ENCODE results near the gene PRSS48. TPM values are rescaled to one million over a fixed set of nuclear protein-coding genes. Genes with fewer than 3 reads are reported as not detected.
"Not testable (repeated sequence)": the region's sequence is repeated elsewhere in the genome, so short reads cannot be mapped to it uniquely, and the experiment has no call there.

PRSS48 gene
- total RNA-seq, 1 donor from 2014 or later: not detected

DNA sequence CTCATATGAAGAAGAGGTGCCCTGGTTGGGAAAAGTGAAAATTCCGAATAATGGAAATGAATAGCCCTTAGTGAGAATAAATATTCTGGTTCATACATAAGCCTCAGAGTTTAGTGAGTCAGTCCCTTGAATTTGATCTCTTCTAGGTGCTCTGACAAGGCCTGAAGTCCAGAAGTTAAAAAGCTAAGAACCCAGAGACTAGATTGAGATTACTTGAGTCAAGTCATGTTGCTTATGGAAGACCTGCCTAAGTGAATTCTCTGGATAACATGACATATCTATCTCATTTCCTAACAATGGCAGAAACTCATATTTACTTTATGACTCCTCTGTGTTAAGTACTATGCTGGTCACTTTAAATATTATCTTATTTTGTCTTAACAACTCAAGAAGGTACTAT lies 10.5 kb upstream of the PRSS48 start:
- no peak for DNase-seq (ENCODE audit: low spot score, unreplicated experiment)
- TF ChIP-seq, protein P1, sequence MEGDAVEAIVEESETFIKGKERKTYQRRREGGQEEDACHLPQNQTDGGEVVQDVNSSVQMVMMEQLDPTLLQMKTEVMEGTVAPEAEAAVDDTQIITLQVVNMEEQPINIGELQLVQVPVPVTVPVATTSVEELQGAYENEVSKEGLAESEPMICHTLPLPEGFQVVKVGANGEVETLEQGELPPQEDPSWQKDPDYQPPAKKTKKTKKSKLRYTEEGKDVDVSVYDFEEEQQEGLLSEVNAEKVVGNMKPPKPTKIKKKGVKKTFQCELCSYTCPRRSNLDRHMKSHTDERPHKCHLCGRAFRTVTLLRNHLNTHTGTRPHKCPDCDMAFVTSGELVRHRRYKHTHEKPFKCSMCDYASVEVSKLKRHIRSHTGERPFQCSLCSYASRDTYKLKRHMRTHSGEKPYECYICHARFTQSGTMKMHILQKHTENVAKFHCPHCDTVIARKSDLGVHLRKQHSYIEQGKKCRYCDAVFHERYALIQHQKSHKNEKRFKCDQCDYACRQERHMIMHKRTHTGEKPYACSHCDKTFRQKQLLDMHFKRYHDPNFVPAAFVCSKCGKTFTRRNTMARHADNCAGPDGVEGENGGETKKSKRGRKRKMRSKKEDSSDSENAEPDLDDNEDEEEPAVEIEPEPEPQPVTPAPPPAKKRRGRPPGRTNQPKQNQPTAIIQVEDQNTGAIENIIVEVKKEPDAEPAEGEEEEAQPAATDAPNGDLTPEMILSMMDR (IDR thresholded peaks at IDR 0.05; ENCODE audit: unreplicated experiment): no peak
- Mint-ChIP-seq H3K4me1 (ENCODE audit: low read depth) (peaks cover 11% of the 10 kb centered on the region), H3K4me3 (ENCODE audit: low read depth) (no peak overlapping the region), H3K27me3 (no peaks in the 10 kb centered on the region), H3K36me3 (ENCODE audit: insufficient read depth) (peaks cover 8% of the 10 kb centered on the region), H3K9me3 (ENCODE audit: low read depth) (no peaks in the 10 kb centered on the region), H3K27ac (no peak overlapping the region)

DNA sequence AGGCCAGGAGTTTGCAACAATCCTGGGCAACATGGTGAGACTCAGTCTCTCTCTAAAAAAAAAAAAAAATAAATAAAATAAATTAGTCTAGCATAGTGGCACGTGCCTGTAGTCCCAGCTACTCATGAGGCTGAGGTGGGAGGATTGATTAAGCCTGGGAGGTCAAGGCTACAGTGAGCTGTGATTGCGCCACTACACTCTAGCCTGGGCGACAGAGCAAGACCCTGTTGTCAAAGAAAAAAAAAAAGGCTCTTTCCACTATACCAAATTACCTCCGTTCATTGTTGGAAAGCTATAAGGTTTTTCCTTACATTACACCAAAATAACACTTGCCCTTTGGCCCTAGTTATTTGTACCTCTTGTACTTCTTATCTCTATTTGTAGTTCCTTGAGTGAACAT lies 9.9 kb upstream of the PRSS48 start:
- TF ChIP-seq, protein P1 (IDR thresholded peaks at IDR 0.05; ENCODE audit: unreplicated experiment): no peak
- peak overlapping the region; percentile 87 for H3K27ac Mint-ChIP-seq
- H3K27me3 Mint-ChIP-seq: no peaks in the 10 kb centered on the region
- H3K36me3 Mint-ChIP-seq (ENCODE audit: insufficient read depth): peaks cover 8% of the 10 kb centered on the region
- H3K4me1 Mint-ChIP-seq (ENCODE audit: low read depth): peaks cover 11% of the 10 kb centered on the region
- no peak for DNase-seq (ENCODE audit: low spot score, unreplicated experiment)
- no peaks in the 10 kb centered on the region for H3K9me3 Mint-ChIP-seq (ENCODE audit: low read depth)
- H3K4me3 Mint-ChIP-seq (ENCODE audit: low read depth): no peak overlapping the region

DNA sequence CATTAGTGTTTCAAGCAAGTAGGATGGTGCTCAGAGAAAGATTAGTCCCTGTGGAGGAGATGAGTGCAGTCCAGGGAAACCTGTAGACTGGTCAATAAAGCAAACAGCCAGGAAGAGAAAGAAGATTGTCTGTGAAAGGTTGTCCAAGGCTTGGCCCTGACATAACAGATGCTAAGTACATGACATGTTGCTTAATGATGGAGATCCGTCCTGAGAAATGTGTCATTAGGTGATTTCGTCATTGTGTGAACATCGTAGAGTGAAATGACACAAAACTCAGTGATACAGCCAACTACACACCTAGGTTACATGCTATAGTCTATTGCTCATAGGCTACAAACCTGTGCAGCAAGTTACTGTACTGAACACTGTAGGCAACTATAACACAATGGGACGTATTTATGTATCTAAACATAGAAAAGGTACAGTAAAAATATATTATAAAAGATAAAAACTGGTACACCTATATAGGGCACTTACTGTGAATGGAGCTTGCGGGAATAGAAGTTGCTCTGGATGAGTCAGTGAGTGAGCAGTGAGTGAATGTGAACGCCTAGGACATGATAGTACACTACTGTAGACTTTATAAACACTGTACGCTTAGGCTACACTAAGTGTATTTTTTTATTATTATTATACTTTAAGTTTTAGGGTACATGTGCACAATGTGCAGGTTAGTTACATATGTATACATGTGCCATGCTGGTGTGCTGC lies 9.0 kb upstream of the PRSS48 start:
- H3K9me3 Mint-ChIP-seq (ENCODE audit: low read depth): no peaks in the 10 kb centered on the region
- TF ChIP-seq, protein P1 (IDR thresholded peaks at IDR 0.05; ENCODE audit: unreplicated experiment): no peak
- no peak for DNase-seq (ENCODE audit: low spot score, unreplicated experiment)
- H3K4me3 Mint-ChIP-seq (ENCODE audit: low read depth): no peak overlapping the region
- H3K36me3 Mint-ChIP-seq (ENCODE audit: insufficient read depth): peaks cover 7% of the 10 kb centered on the region
- no peaks in the 10 kb centered on the region for H3K27me3 Mint-ChIP-seq
- no peak overlapping the region for H3K27ac Mint-ChIP-seq
- H3K4me1 Mint-ChIP-seq (ENCODE audit: low read depth): peaks cover 11% of the 10 kb centered on the region

DNA sequence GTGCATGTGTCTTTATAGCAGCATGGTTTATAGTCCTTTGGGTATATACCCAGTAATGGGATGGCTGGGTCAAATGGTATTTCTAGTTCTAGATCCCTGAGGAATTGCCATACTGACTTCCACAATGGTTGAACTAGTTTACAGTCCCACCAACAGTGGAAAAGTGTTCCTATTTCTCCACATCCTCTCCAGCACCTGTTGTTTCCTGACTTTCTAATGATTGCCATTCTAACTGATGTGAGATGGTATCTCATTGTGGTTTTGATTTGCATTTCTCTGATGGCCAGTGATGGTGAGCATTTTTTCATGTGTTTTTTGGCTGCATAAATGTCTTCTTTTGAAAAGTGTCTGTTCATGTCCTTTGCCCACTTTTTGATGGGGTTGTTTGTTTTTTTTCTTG lies 8.1 kb upstream of the PRSS48 start:
- not testable (repeated sequence) for H3K27me3 Mint-ChIP-seq; H3K9me3 Mint-ChIP-seq (ENCODE audit: low read depth); H3K36me3 Mint-ChIP-seq (ENCODE audit: insufficient read depth); H3K4me3 Mint-ChIP-seq (ENCODE audit: low read depth); H3K27ac Mint-ChIP-seq; DNase-seq (ENCODE audit: low spot score, unreplicated experiment)
- H3K4me1 Mint-ChIP-seq (ENCODE audit: low read depth): peaks cover 11% of the 10 kb centered on the region

DNA sequence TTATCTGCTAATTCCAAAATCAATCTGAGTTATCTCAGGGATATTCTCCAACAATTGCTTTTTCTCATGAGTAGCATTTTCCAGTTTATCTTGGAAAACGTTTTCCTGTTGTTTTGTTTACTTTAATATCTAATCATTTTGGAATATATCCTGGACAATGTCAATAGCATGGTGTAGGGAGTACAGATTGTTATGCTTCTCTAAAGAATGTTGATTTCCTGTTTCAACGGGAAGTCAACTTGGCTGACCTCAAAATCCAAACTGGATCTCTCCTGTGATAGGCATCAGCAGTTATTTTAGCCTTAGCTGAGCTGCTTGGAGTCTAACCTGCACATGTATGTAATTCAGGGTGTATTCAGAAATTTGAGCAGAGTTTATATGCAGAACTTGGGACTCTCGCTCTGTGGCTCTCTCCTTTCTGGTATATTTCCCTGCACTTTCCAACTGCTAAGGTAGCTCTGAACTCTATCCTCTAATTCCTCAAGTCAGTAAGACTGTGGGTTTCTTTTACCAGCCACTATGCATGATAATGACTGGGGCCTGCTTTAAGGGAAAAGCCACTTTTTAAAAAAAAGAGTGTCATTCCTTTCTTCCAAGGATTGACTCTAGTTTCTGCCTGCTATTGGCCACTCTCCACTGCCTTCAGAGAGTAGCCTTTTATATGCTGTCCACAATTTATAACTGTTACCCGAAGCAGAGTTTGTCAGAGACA lies 7.7 kb downstream of the PRSS48 start:
- TF ChIP-seq, protein P1 (IDR thresholded peaks at IDR 0.05; ENCODE audit: unreplicated experiment): no peak
- Mint-ChIP-seq H3K9me3 (ENCODE audit: low read depth) (peaks cover 5% of the 10 kb centered on the region), H3K27ac (no peak overlapping the region), H3K4me1 (ENCODE audit: low read depth) (peaks cover 8% of the 10 kb centered on the region), H3K4me3 (ENCODE audit: low read depth) (no peak overlapping the region), H3K36me3 (ENCODE audit: insufficient read depth) (peaks cover 2% of the 10 kb centered on the region), H3K27me3 (no peaks in the 10 kb centered on the region)
- DNase-seq (ENCODE audit: low spot score, unreplicated experiment): no peak
